ENCODE measurements around the gene CNOT6. TPM values are rescaled to one million over a fixed set of nuclear protein-coding genes. Genes with fewer than 3 reads are reported as not detected.

Gene CNOT6
- total RNA-seq, 4 donors from 2014 or later, result 11.2 to 26.8 (median 15.5) TPM

DNA sequence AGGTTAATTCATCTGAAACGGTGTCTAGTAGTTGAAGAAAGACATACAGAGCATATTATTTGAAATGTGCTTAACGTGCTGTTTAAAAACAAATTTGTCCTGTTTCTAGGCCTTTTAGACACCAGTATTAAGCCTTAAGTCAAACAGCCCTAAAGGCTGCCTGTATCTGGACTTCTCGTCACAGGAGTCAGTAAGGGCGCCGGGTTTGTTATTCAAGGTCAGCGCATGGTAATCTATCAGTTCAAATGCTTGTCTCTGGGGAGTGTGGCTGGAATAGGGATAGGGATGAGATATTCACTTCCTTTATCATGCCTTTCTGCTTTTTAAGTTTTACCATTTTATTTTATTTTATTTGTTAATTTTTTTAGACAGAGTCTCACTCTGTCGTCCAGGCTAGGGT lies 9.4 kb upstream of the CNOT6 start:
- no peaks in the 10 kb centered on the region for H3K27me3 ChIP-seq
- H3K27ac ChIP-seq, result no peak overlapping the region
- TF ChIP-seq, protein P1, sequence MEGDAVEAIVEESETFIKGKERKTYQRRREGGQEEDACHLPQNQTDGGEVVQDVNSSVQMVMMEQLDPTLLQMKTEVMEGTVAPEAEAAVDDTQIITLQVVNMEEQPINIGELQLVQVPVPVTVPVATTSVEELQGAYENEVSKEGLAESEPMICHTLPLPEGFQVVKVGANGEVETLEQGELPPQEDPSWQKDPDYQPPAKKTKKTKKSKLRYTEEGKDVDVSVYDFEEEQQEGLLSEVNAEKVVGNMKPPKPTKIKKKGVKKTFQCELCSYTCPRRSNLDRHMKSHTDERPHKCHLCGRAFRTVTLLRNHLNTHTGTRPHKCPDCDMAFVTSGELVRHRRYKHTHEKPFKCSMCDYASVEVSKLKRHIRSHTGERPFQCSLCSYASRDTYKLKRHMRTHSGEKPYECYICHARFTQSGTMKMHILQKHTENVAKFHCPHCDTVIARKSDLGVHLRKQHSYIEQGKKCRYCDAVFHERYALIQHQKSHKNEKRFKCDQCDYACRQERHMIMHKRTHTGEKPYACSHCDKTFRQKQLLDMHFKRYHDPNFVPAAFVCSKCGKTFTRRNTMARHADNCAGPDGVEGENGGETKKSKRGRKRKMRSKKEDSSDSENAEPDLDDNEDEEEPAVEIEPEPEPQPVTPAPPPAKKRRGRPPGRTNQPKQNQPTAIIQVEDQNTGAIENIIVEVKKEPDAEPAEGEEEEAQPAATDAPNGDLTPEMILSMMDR (IDR thresholded peaks at IDR 0.05), result no peak
- no peak for TF ChIP-seq POLR2A (IDR thresholded peaks at IDR 0.05)
- H3K9me3 ChIP-seq, result no peaks in the 10 kb centered on the region
- no peaks in the 10 kb centered on the region for H3K36me3 ChIP-seq
- H3K4me3 ChIP-seq, result no peak overlapping the region
- H3K4me1 ChIP-seq, result no peaks in the 10 kb centered on the region
- DNase-seq, result no peak

DNA sequence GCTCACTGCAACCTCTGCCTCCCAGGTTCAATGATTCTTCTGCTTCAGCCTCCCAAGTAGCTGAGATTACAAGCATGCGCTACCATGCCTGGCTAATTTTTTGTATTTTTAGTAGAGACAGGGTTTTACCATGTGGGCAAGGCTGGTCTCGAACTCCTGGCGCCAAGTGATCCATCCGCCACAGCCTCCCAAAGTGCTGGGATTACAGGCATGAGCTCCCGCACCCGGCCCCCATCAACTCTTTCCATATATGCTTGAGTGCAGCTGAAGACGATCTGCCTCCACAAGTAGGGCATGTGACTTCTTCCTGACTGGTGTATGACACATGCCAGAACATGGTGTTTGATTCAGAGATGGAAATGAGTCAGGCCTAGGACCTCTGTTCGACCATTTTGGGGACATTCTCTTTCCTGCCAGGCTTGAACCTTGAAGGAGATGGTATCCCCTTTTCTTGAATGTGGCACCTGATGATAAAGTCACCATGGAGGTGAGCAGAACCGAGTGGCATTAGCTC lies 7.5 kb upstream of the CNOT6 start:
- Histone ChIP-seq H3K27me3 (no peaks in the 10 kb centered on the region), H3K36me3 (no peaks in the 10 kb centered on the region), H3K4me1 (no peaks in the 10 kb centered on the region), H3K9me3 (no peaks in the 10 kb centered on the region), H3K4me3 (no peak overlapping the region), H3K27ac (no peak overlapping the region)
- TF ChIP-seq, protein P1 (IDR thresholded peaks at IDR 0.05), result no peak
- TF ChIP-seq POLR2A (IDR thresholded peaks at IDR 0.05), result no peak
- DNase-seq, result peak in 2 of 3 donors; percentile 3 to 25

DNA sequence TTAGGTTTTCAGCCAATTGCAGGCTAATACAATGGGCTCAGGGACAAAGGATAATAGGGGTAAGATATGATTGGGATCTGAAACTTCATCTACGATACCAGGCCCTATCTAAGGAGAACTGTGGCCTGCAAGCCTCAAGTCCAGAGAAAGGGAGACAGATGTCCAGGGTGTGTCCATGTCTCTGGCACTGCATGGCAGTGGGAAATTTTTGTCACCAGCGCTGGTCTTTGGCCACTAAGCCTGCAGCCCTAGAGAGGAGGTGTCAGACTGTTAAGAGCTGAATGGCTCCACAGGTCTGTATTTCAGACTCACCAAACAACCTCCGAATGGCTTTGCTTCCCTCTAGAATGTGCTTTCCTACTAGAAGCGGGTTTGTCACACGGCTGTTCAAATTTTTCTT lies 6.6 kb upstream of the CNOT6 start:
- peak in 1 of 3 donors; percentile 3 for DNase-seq
- H3K27ac ChIP-seq, result no peak overlapping the region
- TF ChIP-seq, protein P1 (IDR thresholded peaks at IDR 0.05), result no peak
- no peak for TF ChIP-seq POLR2A (IDR thresholded peaks at IDR 0.05)
- no peaks in the 10 kb centered on the region for H3K27me3 ChIP-seq
- no peaks in the 10 kb centered on the region for H3K9me3 ChIP-seq
- no peaks in the 10 kb centered on the region for H3K4me1 ChIP-seq
- no peak overlapping the region for H3K4me3 ChIP-seq
- no peaks in the 10 kb centered on the region for H3K36me3 ChIP-seq

DNA sequence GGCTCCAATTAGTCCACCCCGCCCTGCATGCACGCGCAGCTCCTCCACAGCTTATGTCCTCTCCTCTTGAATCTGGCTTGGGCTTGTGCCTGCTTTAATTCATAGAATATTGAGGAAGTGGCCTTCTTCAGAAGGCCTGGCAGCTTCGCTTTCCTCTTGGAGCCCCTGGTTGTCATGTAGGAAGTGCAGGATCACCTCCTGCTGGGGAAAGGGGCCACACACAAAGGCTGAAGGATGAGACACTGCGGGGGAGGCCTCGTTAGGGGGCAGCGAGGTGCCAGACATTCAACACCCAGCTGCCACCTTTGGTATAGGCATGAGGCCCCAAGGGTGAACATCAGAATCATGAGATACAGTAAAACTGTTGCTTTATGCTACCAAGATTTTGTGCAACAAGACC lies 2.7 kb upstream of the CNOT6 start:
- no peaks in the 10 kb centered on the region for H3K9me3 ChIP-seq
- no peak for TF ChIP-seq POLR2A (IDR thresholded peaks at IDR 0.05)
- TF ChIP-seq, protein P1 (IDR thresholded peaks at IDR 0.05), result no peak
- peak in 1 of 3 donors; percentile 23 for DNase-seq

DNA sequence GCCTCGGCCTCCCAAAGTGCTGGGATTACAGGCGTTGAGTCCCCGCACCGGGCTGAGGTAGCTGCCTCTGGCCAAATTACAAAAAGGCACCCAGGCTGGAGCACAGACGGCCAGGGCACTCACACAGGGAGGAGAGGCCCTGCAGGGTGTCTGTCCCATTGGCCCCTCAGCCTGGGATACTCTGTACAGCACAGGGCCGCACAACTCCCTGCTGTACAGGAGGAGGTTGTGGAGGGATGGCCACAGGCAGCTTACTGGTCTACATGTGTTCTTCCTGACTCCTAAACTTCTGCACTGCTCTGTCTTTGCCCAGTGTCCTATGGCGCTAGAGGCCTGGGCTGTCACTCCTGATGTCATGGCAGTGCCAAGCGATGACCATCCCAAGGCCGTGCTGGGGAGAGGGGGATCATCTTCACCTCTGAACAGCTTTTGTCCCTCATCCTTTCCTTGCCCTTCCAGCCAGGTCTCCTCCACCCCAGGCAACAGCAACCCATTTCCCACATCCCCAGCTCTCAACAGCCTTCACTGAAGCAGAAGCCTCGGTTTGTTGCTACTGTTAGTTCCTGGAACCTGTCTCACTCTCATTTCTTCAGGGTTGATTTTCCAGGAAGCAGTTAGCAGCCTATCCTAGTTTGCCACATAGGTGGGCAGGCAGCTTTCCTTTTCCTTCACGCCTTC lies 1.8 kb upstream of the CNOT6 start:
- Histone ChIP-seq H3K27me3 (no peaks in the 10 kb centered on the region), H3K36me3 (no peaks in the 10 kb centered on the region), H3K4me1 (peaks cover 0 to 19% (median 6%) of the 10 kb centered on the region in 4 donors), H3K27ac (no peak overlapping the region), H3K9me3 (no peaks in the 10 kb centered on the region), H3K4me3 (no peak overlapping the region)
- TF ChIP-seq, protein P1 (IDR thresholded peaks at IDR 0.05), result no peak
- no peak for TF ChIP-seq POLR2A (IDR thresholded peaks at IDR 0.05)
- peak in 1 of 3 donors; percentile 37 for DNase-seq

More for the DNA sequence above, 2.7 kb upstream of the CNOT6 start:
- no peaks in the 10 kb centered on the region for H3K27me3 ChIP-seq
- no peak overlapping the region for H3K4me3 ChIP-seq
- no peak overlapping the region for H3K27ac ChIP-seq
- H3K4me1 ChIP-seq, result peaks cover 0 to 14% (median 6%) of the 10 kb centered on the region in 4 donors
- H3K36me3 ChIP-seq, result no peaks in the 10 kb centered on the region

All from Peyer's patch (tissue), 4 donors.